Stimulated activated CD8-positive, alpha-beta memory T cell treated with anti-CD3 and anti-CD28 coated beads, Interleukin-15, amount 100 ng/mL, for 1 hour (primary cell): ENCODE results near the gene COMMD1.
"Not testable (repeated sequence)": the region's sequence is repeated elsewhere in the genome, so short reads cannot be mapped to it uniquely, and the experiment has no call there.

Experiments used
- DNase-seq: peaks from one replicate; pipeline ENCODE4 v3.0.0-alpha.2; 2020; ENCODE audit warnings: low read depth

The COMMD1 gene

GRCh38 chr2:61924895-61925663 lies 19.6 kb downstream of the COMMD1 start:
- DNase-seq = no peak

GRCh38 chr2:61926531-61927477 lies 21.3 kb downstream of the COMMD1 start:
- DNase-seq = no peak

DNA sequence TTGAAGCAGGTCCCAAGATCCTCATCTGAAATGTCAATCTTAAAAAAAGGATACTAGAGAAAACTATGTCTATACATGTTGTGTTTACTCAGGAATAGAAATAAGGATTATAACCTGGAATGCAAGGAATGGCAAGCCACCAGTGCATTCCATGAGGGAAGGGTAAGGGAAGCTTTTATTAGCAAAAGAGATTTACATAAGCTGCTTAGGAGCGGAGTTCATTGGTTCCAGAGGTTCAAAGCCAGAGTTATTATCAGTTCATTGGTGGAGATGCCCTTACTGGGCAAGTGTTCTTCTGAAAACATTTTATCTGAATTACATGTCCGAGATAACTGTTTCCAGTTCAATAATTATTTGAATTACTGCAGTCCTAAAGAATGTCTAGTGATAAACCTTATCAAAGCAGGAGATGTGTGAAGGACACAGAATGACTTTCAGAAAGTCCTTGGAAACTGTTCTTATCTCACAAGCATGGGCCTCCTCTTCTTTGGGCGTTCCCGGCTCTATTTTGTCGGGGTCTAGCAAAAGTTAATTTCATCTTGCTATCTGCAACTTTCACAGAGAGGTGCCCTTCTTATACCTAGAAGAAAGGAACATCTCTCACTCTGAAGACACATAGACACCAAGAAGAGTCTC lies 23.5 kb downstream of the COMMD1 start:
- DNase-seq = no peak

DNA sequence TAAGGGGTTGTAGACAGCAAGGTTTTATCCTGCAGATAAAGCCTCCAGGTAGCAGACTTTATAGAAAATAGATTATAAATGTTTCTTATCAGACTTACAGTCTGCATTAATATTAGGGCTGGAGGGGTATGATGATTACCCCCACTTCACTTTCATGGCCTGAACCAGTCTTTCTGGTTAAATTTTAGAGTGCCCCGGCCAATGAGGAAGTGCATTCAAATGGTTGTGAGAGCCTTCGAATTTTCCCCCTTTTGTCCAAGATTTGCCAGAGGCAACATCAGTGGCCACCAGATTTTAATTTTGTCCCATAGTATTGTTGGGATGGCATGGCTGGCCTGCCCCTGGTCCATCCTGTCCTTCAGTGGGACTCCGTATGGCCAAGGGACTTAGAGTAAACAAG lies 31.6 kb downstream of the COMMD1 start:
- DNase-seq = no peak

GRCh38 chr2:61937886-61938285 lies 32.4 kb downstream of the COMMD1 start:
- DNase-seq = no peak

DNA sequence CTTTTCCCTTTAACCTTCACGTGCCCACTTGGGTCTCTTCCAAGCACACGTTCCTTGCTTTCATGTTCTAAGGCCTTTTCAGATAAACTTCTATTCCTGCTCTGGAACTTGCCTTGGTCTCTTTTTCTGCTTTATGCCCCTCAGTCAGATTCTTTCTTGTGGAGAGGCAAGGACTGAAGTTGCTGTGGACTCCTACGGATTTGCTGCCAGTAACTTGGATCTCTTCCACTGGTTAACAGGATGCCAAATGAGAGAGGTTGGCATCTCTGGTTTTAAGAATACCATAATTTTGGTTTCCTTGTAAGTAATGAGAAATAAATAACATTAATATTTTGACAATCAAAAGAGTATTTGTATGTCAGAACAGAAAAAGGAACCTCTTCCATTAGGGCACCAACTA lies 33.0 kb downstream of the COMMD1 start:
- DNase-seq = no peak

GRCh38 chr2:61943251-61943650 lies 37.8 kb downstream of the COMMD1 start:
- no peak for DNase-seq

DNA sequence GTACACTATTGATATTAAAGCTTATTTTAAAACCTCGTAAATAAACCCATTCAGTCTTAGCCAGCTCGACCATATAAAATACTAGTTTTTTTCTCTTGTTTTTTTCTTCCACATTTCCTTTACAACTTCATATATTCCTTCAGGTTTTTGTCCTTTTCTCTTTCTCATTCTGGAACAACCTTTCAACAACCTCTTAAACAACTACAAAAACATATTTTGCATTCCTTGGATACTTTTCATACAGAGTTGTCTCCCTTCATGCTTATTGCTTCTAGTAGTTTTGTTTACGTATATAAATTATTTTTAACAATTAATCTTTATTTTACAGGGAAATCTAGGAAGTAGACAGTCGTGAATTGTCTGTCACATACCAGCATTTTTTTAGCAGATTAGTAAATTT lies 41.2 kb downstream of the COMMD1 start:
- DNase-seq = no peak

DNA sequence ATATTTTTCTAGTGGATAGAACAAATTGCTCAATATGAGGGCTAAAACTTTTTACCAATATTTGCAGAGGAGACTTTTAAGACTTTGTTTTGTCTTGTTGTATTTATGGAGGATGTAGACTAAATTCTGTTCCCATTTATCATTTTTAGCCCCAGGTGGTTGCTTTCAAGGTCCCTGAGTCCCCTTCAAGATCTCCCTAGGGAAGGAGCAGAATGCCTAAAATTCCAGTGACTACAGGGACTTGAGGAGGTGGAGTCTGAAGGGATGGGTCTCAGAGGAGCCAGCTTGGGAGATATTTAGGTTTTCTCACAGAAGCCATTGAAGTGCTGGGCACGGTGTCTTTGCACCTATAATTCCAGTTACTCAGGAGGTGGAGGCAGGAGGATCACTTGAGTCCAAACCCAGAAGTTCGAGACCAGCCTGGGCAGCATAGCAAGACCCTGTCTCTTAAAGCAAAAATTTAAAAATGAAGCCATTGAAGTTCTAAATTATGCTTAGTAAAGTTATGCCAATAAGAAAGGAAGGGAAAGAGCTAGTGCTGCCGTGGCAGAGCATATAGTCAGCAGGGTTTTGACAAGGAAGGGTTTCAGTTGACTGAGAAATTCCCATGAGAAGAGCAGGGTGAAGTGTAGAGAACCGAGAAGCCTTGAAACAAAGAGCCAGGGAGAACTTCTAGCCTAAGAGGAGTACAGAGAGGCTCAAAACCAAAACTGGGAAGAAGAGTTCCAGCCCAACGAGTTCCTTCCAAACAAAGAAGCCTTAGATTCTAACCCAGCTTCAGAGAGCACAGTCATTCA lies 43.4 kb downstream of the COMMD1 start:
- no peak for DNase-seq

DNA sequence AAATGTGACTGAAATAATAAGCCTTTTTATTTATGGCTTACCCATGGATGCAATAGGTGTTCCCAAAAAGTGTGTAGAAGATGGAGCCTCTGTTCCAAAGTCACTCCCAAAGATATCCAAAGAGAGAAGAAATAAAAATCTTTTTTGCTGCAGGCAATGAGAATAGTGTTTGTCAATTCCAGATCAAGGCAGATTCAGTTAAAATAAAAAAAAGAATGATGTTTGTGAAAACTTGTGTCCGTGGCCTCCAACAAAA lies 43.9 kb downstream of the COMMD1 start:
- DNase-seq = no peak

GRCh38 chr2:61949714-61950560 lies 44.5 kb downstream of the COMMD1 start:
- no peak for DNase-seq

DNA sequence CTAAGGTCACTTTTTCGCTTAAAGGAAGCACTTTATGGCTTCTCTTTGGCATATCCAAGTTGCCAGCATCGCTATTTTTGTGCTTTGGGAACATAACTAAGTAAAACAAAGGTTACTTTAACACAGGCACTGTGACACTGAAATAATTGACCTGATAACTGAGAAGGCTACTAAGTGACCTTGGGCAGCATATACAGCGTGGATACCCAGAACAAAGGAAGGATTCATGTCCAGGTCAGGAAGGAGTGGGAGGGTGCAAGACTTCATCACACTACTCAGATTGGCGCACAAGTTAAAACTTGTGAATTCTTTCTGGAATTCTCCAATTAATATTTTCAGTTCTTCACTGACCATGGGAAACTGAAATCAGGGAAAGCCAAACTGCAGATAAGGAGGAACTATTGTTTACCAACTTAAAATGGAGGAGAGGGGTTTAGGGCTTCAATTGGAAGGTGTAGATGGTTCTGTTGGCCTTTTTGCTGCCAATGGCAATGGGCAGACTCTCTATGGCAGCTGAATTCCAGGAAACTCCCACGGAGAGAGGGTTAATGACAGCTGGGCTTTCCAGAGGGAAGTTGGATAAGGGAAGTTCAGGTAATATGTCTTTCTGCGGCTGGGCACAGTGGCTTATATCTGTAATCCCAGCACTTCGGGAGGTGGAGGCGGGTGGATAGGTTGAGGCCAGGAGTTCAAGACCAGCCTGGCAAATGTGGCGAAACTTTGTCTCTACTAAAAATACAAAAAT lies 45.3 kb downstream of the COMMD1 start:
- DNase-seq = no peak

- no peak for DNase-seq
Measured at GRCh38 chr2:61951881-61952280, 46.4 kb downstream of the COMMD1 start.

- no peak for DNase-seq
Measured at GRCh38 chr2:61952288-61952687, 46.8 kb downstream of the COMMD1 start.

DNA sequence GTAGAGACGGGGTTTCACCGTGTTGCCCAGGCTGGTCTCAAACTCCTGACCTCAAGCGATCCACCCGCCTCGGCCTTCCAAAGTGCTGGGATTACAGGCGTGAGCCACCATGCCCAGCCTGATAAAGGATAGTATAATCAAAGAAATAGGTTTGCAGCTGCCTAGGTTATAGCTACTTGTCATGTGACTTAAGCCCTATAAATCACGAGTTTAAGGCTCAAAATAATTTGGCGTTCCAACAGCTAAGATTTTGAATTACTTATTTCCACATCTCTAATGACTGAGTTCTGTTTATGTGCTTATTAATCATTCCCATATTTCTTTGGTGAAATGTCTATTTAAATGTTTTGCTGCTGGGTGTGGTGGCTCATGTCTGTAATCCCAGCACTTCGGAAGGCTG lies 49.4 kb downstream of the COMMD1 start:
- not testable (repeated sequence) for DNase-seq

- DNase-seq = no peak
Measured at GRCh38 chr2:61959381-61960293, 54.2 kb downstream of the COMMD1 start.

GRCh38 chr2:61961231-61961901 lies 55.9 kb downstream of the COMMD1 start:
- DNase-seq = no peak

DNA sequence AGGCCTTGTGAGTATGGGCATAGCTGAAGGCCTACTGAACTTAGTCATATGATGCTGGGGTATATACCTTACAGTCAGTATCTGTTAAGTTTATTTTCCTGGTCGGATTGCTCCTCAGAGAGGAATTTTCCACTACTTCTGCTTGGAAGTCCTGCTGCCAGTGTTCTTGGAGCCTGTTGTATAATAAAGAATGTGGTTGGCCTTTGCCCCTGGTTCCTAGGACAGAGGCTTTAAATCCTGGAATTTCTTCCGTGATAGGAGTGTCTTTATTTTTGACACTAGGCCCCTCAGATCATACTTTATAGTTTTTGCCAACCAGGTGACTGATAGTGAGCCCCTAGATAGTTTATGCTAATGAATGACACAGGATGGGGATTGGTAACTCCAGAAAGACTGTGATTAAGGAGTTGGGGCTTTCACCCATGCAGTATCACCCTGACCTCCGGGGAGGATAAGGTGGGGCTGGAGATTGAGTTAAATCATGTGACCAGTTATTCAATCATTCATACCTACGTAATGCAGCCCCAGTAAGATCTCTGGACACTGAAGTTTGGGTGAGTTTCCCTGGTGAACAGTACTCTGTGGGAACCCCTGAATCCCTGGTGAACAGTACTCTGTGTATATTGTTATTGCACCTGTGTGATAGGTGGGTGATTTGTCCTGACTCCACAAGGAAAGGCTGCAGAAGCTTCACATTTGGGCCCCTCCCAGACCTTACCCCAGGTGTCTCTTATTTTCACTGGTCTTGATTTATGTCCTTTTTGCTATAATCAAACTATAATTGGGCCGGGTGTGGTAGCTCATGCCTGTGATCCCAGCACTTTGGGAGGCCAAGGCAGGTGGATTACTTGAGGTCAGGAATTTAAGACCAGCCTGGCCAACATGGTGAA lies 56.9 kb downstream of the COMMD1 start:
- DNase-seq = no peak
